BE2C (cell line): ENCODE measurements around the gene STX16.

Experiments
- DNase-seq: peaks from one replicate; pipeline ENCODE4 v3.0.0-alpha.2; 2020
- H3K27me3 ChIP-seq: fragments of 250-450 bp; sonication (Bioruptor Pico); 2 replicates; pipeline ENCODE4 v1.5.1; 2020; ENCODE audit warnings: mild to moderate bottlenecking
- H3K36me3 ChIP-seq: fragments of 250-450 bp; sonication (Bioruptor Pico); 2 replicates; pipeline ENCODE4 v1.5.1; 2020; ENCODE audit warnings: mild to moderate bottlenecking
- H3K4me1 ChIP-seq: fragments of 250-450 bp; sonication (Bioruptor Pico); 2 replicates; pipeline ENCODE4 v1.5.1; 2020
- H3K4me3 ChIP-seq: 2 replicates; pipeline ENCODE4 v1.5.1; 2011; ENCODE audit warnings: low read depth, low read length
- H3K9me3 ChIP-seq: fragments of 250-450 bp; sonication (Bioruptor Pico); 2 replicates; pipeline ENCODE4 v1.5.1; 2020
- TF ChIP-seq, protein P1 (sequence below): IDR thresholded peaks from 2 replicates; pipeline ENCODE4 v1.5.1; 2012; ENCODE audit warnings: mild to moderate bottlenecking, low read depth, low read length

STX16 gene

GRCh38 chr20:58611236-58612030 is 39.6 kb upstream of the STX16 start:
- Histone ChIP-seq H3K4me3 (no peak overlapping the region), H3K9me3 (no peaks in the 10 kb centered on the region), H3K4me1 (no peaks in the 10 kb centered on the region), H3K27me3 (no peaks in the 10 kb centered on the region), H3K36me3 (no peaks in the 10 kb centered on the region)
- TF ChIP-seq, protein P1, sequence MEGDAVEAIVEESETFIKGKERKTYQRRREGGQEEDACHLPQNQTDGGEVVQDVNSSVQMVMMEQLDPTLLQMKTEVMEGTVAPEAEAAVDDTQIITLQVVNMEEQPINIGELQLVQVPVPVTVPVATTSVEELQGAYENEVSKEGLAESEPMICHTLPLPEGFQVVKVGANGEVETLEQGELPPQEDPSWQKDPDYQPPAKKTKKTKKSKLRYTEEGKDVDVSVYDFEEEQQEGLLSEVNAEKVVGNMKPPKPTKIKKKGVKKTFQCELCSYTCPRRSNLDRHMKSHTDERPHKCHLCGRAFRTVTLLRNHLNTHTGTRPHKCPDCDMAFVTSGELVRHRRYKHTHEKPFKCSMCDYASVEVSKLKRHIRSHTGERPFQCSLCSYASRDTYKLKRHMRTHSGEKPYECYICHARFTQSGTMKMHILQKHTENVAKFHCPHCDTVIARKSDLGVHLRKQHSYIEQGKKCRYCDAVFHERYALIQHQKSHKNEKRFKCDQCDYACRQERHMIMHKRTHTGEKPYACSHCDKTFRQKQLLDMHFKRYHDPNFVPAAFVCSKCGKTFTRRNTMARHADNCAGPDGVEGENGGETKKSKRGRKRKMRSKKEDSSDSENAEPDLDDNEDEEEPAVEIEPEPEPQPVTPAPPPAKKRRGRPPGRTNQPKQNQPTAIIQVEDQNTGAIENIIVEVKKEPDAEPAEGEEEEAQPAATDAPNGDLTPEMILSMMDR: no peak
- DNase-seq: no peak

- Histone ChIP-seq H3K9me3 (no peaks in the 10 kb centered on the region), H3K27me3 (no peaks in the 10 kb centered on the region), H3K4me3 (no peak overlapping the region), H3K36me3 (no peaks in the 10 kb centered on the region), H3K4me1 (no peaks in the 10 kb centered on the region)
- DNase-seq: no peak
- TF ChIP-seq, protein P1: no peak
Observed at GRCh38 chr20:58612121-58612691, 38.9 kb upstream of the STX16 start.

DNA sequence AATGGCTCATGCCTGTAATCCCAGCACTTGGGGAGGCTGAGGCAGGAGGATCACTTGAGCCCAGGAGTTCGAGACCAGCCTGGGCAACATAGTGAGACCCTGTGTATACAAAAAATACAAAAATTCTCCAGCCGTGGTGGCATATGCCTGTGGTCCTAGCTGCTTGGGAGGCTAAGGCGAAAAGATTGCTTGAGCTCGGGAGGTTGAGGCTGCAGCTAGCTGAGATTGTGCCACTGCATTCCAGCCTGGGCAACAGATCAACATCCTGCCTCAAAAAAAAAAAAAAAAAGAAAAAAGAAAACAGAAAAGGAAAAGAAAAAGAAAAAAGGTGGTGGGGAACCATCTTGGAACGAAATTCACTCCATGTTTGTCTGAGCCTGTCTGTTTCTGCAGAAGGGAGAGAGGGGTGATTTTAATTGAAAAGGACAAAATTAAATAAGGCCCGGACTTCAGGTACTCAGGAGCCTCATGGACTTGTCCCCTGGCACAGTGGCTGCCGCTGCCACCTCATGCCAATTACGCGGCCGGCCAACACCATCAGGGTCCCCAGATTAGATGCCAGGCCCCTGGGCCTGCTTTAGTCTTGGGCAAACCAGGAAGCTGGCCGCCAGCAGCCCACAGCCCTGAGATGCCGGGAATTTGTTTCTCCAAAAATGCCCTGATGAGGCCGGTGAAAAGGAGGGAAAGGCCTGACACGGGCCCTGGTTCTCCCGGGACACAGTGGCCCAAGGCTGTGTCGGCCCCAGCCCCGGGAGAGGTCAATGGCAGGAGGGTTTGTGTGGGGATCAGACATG is 37.8 kb upstream of the STX16 start:
- TF ChIP-seq, protein P1: no peak

DNA sequence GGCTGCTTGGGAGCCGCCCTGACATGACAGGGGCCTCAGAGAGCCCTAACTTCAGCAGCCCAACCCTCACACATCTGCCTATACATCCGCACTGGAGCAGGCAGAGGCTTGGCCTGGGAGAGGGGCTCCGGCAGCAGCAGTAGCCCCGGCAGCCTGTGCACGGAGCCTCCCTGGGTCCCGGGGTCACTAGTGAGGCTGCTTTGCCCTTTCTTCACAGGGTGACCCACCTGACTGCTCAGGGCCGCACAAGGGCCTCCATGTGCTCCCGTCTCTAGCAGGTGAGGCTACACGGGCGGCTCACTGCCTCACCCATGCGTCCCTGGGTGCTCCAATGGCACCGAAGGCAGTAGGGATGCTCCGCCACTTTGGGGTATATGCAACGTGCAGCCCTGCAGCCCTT is 36.7 kb upstream of the STX16 start:
- no peak for DNase-seq
- Histone ChIP-seq H3K9me3 (no peaks in the 10 kb centered on the region), H3K4me1 (peaks cover 3% of the 10 kb centered on the region), H3K27me3 (no peaks in the 10 kb centered on the region), H3K36me3 (no peaks in the 10 kb centered on the region), H3K4me3 (no peak overlapping the region)
- TF ChIP-seq, protein P1: no peak

More for the DNA sequence above, 37.8 kb upstream of the STX16 start:
- Histone ChIP-seq H3K4me3 (no peak overlapping the region), H3K36me3 (no peaks in the 10 kb centered on the region), H3K27me3 (no peaks in the 10 kb centered on the region), H3K9me3 (no peaks in the 10 kb centered on the region), H3K4me1 (peaks cover 1% of the 10 kb centered on the region; the same call in 1 of the 2 replicates)
- DNase-seq: no peak

GRCh38 chr20:58614984-58615760 is 35.9 kb upstream of the STX16 start:
- DNase-seq: no peak
- TF ChIP-seq, protein P1: no peak
- no peaks in the 10 kb centered on the region for H3K9me3 ChIP-seq
- H3K4me3 ChIP-seq: no peak overlapping the region
- H3K4me1 ChIP-seq: peaks cover 3% of the 10 kb centered on the region
- H3K36me3 ChIP-seq: no peaks in the 10 kb centered on the region
- H3K27me3 ChIP-seq: no peaks in the 10 kb centered on the region
